ENCODE data around the gene GATB.
"Not testable (repeated sequence)": the region's sequence is repeated elsewhere in the genome, so short reads cannot be mapped to it uniquely, and the experiment has no call there.

The GATB gene

GRCh38 chr4:151750156-151750555 is 10.7 kb downstream of the GATB start:
- H3K36me3 ChIP-seq (ENCODE audit: insufficient read depth, low read length), result no peaks in the 10 kb centered on the region
- no peaks in the 10 kb centered on the region for H3K9me3 ChIP-seq (ENCODE audit: low read depth, low read length)
- TF ChIP-seq EZH2 (IDR thresholded peaks at IDR 0.05) (no peak), FOXP2 (optimal IDR thresholded peaks at IDR 0.05; ENCODE audit: control extremely low read depth, extremely low read length, insufficient read depth) (no peak), POLR2AphosphoS5 (IDR thresholded peaks at IDR 0.05; ENCODE audit: borderline replicate concordance, low read depth, low read length) (no peak)
- no peak overlapping the region for H3K27ac ChIP-seq
- DNase-seq (ENCODE audit: low read depth, low spot score), result no peak
- H3K9ac ChIP-seq (ENCODE audit: insufficient read length), result no peak overlapping the region
- H3K4me3 ChIP-seq, result no peak overlapping the region

- Histone ChIP-seq H3K36me3 (ENCODE audit: insufficient read depth, low read length) (no peaks in the 10 kb centered on the region), H3K9ac (ENCODE audit: insufficient read length) (no peak overlapping the region), H3K4me3 (no peak overlapping the region), H3K9me3 (ENCODE audit: low read depth, low read length) (no peaks in the 10 kb centered on the region), H3K27ac (no peak overlapping the region)
- DNase-seq (ENCODE audit: low read depth, low spot score), result no peak
- TF ChIP-seq POLR2AphosphoS5 (IDR thresholded peaks at IDR 0.05; ENCODE audit: borderline replicate concordance, low read depth, low read length) (no peak), FOXP2 (optimal IDR thresholded peaks at IDR 0.05; ENCODE audit: control extremely low read depth, extremely low read length, insufficient read depth) (no peak), EZH2 (IDR thresholded peaks at IDR 0.05) (no peak)
Observed at GRCh38 chr4:151745481-151746231, 15.2 kb downstream of the GATB start.

GRCh38 chr4:151744614-151745013 is 16.2 kb downstream of the GATB start:
- Histone ChIP-seq H3K27ac (no peak overlapping the region), H3K9ac (ENCODE audit: insufficient read length) (no peak overlapping the region), H3K4me3 (no peak overlapping the region), H3K36me3 (ENCODE audit: insufficient read depth, low read length) (no peaks in the 10 kb centered on the region), H3K9me3 (ENCODE audit: low read depth, low read length) (no peaks in the 10 kb centered on the region)
- no peak for DNase-seq (ENCODE audit: low read depth, low spot score)
- TF ChIP-seq POLR2AphosphoS5 (IDR thresholded peaks at IDR 0.05; ENCODE audit: borderline replicate concordance, low read depth, low read length) (no peak), EZH2 (IDR thresholded peaks at IDR 0.05) (no peak), FOXP2 (optimal IDR thresholded peaks at IDR 0.05; ENCODE audit: control extremely low read depth, extremely low read length, insufficient read depth) (no peak)

DNA sequence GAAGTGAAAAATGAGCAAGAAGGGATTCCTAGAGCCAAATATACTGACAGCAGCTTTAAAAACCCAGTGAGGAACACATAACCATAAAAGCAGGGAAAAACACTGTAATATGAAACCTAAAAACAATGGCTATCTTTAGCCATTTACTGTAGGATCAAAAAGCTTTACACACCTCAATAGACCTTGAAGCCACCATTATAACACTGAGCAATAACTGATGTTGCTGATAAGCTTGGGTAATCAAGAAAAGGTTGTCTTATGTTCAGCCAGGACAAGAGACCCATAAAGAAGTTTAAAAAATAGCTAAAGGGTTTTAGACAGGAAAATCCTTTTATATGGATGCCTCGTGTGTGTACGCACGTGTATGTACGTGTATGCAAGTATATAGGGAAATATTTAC is 16.9 kb downstream of the GATB start:
- H3K4me3 ChIP-seq, result no peak overlapping the region
- no peak overlapping the region for H3K9ac ChIP-seq (ENCODE audit: insufficient read length)
- TF ChIP-seq POLR2AphosphoS5 (IDR thresholded peaks at IDR 0.05; ENCODE audit: borderline replicate concordance, low read depth, low read length) (no peak), EZH2 (IDR thresholded peaks at IDR 0.05) (no peak), FOXP2 (optimal IDR thresholded peaks at IDR 0.05; ENCODE audit: control extremely low read depth, extremely low read length, insufficient read depth) (no peak)
- no peak overlapping the region for H3K27ac ChIP-seq
- DNase-seq (ENCODE audit: low read depth, low spot score), result no peak
- H3K9me3 ChIP-seq (ENCODE audit: low read depth, low read length), result no peaks in the 10 kb centered on the region
- H3K36me3 ChIP-seq (ENCODE audit: insufficient read depth, low read length), result no peaks in the 10 kb centered on the region

DNA sequence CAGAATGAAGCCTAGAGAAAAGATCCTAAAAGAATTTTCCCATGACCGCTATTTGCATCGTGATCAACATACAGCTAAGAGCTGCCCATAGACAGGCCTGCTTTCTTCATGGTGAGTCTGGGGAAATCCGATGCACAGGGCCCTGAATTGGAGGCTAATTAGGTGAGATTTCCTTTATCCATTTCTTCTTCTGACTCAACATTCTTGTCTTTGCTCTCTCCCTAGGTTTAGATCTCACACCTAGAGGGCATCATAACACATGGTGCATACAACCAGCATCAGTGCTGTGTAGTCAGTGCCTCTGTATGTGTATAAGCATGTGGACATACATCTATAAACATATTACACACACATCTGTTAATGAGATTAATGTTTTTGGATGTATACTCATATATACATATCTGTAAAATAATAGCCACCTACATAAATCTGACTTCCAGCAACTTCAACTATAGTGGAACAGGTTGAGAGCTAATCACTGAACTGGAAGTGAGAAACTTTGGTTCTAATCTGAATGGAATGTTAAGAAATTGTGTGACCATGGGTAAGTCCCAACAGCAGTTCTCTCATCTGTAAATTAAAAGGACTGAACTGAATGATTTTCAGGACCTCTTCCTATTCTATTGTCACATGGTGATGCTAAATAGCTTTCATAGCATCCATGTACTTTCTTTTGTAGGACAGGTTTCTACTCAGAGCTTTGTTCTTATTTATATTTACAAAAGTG is 17.5 kb downstream of the GATB start:
- TF ChIP-seq POLR2AphosphoS5 (IDR thresholded peaks at IDR 0.05; ENCODE audit: borderline replicate concordance, low read depth, low read length) (no peak), FOXP2 (optimal IDR thresholded peaks at IDR 0.05; ENCODE audit: control extremely low read depth, extremely low read length, insufficient read depth) (no peak)
- no peak for DNase-seq (ENCODE audit: low read depth, low spot score)
- Histone ChIP-seq H3K4me3 (no peak overlapping the region), H3K9me3 (ENCODE audit: low read depth, low read length) (no peaks in the 10 kb centered on the region), H3K9ac (ENCODE audit: insufficient read length) (no peak overlapping the region), H3K27ac (no peak overlapping the region), H3K36me3 (ENCODE audit: insufficient read depth, low read length) (no peaks in the 10 kb centered on the region)

- TF ChIP-seq POLR2AphosphoS5 (IDR thresholded peaks at IDR 0.05; ENCODE audit: borderline replicate concordance, low read depth, low read length) (no peak), EZH2 (IDR thresholded peaks at IDR 0.05) (no peak), FOXP2 (optimal IDR thresholded peaks at IDR 0.05; ENCODE audit: control extremely low read depth, extremely low read length, insufficient read depth) (no peak)
- no peak overlapping the region for H3K27ac ChIP-seq
- 0 out of 2 replicates have a peak, but pooled peaks cover 3% of the 10 kb centered on the region for H3K9me3 ChIP-seq (ENCODE audit: low read depth, low read length)
- no peak overlapping the region for H3K9ac ChIP-seq (ENCODE audit: insufficient read length)
- no peak for DNase-seq (ENCODE audit: low read depth, low spot score)
- no peaks in the 10 kb centered on the region for H3K36me3 ChIP-seq (ENCODE audit: insufficient read depth, low read length)
- H3K4me3 ChIP-seq, result no peak overlapping the region
Observed at GRCh38 chr4:151738720-151739517, 21.9 kb downstream of the GATB start.

- not testable (repeated sequence) for DNase-seq (ENCODE audit: low read depth, low spot score); H3K36me3 ChIP-seq (ENCODE audit: insufficient read depth, low read length); H3K9ac ChIP-seq (ENCODE audit: insufficient read length); H3K9me3 ChIP-seq (ENCODE audit: low read depth, low read length); H3K27ac ChIP-seq; H3K4me3 ChIP-seq
Observed at GRCh38 chr4:151736852-151737251, 24.0 kb downstream of the GATB start.

DNA sequence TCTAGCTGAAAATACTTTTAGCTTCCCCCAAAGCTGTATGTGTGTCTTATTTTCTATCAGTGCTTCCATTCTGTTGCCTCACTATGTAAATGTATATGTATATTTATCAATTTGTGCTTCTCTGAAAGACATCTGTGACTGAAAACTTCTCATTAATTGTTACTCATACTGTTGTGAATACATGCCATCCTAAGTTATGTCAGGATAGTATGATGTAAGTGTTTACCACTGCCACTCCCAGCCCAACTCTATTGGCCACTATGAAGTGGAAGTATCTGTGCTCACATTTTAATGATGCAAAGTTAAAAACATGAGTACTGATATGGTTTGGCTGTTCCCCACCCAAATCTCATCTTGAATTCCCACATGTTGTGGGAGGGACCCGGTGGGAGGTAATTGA is 24.4 kb downstream of the GATB start:
- H3K4me3 ChIP-seq, result no peak overlapping the region
- DNase-seq (ENCODE audit: low read depth, low spot score), result no peak
- H3K36me3 ChIP-seq (ENCODE audit: insufficient read depth, low read length), result no peaks in the 10 kb centered on the region
- 0 out of 2 replicates have a peak, but pooled peaks cover 3% of the 10 kb centered on the region for H3K9me3 ChIP-seq (ENCODE audit: low read depth, low read length)
- no peak for TF ChIP-seq FOXP2 (optimal IDR thresholded peaks at IDR 0.05; ENCODE audit: control extremely low read depth, extremely low read length, insufficient read depth)
- TF ChIP-seq EZH2 (IDR thresholded peaks at IDR 0.05), result no peak
- no peak for TF ChIP-seq POLR2AphosphoS5 (IDR thresholded peaks at IDR 0.05; ENCODE audit: borderline replicate concordance, low read depth, low read length)
- no peak overlapping the region for H3K27ac ChIP-seq
- H3K9ac ChIP-seq (ENCODE audit: insufficient read length), result no peak overlapping the region

DNA sequence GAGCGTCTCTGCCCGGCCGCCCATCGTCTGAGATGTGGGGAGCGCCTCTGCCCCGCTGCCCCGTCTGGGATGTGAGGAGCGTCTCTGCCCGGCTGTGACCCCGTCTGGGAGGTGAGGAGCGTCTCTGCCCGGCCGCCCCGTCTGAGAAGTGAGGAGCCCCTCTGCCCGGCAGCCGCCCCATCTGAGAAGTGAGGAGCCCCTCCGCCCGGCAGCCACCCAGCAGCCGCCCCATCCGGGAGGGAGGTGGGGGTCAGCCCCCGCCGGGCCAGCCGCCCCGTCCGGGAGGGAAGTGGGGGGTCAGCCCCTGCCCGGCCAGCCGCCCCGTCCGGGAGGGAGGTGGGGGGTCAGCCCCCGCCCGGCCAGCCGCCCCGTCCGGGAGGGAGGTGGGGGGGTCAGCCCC is 29.1 kb downstream of the GATB start:
- not testable (repeated sequence) for H3K36me3 ChIP-seq (ENCODE audit: insufficient read depth, low read length); H3K9ac ChIP-seq (ENCODE audit: insufficient read length); DNase-seq (ENCODE audit: low read depth, low spot score); H3K4me3 ChIP-seq; H3K9me3 ChIP-seq (ENCODE audit: low read depth, low read length); H3K27ac ChIP-seq
